ENCODE results near the gene AGPAT3. TPM values are rescaled to one million over a fixed set of nuclear protein-coding genes. Genes with fewer than 3 reads are reported as not detected.

Gene AGPAT3
- total RNA-seq, 1 donor from 2014 or later: 50.5 TPM

DNA sequence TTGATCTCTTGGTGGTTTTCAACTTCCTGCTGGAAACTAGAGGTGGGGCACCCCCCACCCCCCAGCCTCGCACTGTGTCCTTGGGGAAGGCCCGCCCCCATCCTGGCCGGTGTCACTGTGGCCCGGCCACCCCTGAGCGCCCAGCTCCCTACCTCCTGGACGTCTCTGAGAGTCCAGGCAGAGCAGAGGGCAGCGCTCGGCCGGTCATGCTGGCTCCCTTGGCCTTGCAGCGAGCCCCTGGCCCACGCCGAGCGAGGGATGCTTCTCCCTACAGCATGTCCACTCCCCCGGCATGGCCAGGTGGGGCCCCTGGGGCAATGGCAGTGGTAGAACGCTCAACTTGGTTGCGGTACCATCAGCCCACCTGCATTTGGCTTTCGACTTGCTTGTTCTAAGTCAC is 118.4 kb downstream of the AGPAT3 start:
- H3K27ac Mint-ChIP-seq: no peak overlapping the region
- H3K36me3 Mint-ChIP-seq (ENCODE audit: insufficient read depth): peaks cover 6% of the 10 kb centered on the region
- H3K4me1 Mint-ChIP-seq (ENCODE audit: low read depth): no peaks in the 10 kb centered on the region
- H3K4me3 Mint-ChIP-seq (ENCODE audit: low read depth): no peak overlapping the region
- no peaks in the 10 kb centered on the region for H3K9me3 Mint-ChIP-seq (ENCODE audit: low read depth)
- no peak for DNase-seq (ENCODE audit: low spot score, unreplicated experiment)
- H3K27me3 Mint-ChIP-seq: no peaks in the 10 kb centered on the region
- TF ChIP-seq, protein P1, sequence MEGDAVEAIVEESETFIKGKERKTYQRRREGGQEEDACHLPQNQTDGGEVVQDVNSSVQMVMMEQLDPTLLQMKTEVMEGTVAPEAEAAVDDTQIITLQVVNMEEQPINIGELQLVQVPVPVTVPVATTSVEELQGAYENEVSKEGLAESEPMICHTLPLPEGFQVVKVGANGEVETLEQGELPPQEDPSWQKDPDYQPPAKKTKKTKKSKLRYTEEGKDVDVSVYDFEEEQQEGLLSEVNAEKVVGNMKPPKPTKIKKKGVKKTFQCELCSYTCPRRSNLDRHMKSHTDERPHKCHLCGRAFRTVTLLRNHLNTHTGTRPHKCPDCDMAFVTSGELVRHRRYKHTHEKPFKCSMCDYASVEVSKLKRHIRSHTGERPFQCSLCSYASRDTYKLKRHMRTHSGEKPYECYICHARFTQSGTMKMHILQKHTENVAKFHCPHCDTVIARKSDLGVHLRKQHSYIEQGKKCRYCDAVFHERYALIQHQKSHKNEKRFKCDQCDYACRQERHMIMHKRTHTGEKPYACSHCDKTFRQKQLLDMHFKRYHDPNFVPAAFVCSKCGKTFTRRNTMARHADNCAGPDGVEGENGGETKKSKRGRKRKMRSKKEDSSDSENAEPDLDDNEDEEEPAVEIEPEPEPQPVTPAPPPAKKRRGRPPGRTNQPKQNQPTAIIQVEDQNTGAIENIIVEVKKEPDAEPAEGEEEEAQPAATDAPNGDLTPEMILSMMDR (IDR thresholded peaks at IDR 0.05; ENCODE audit: unreplicated experiment): no peak

GRCh38 chr21:43983860-43984420 is 118.9 kb downstream of the AGPAT3 start:
- H3K27ac Mint-ChIP-seq: no peak overlapping the region
- H3K4me3 Mint-ChIP-seq (ENCODE audit: low read depth): no peak overlapping the region
- peaks cover 6% of the 10 kb centered on the region for H3K36me3 Mint-ChIP-seq (ENCODE audit: insufficient read depth)
- no peaks in the 10 kb centered on the region for H3K27me3 Mint-ChIP-seq
- no peaks in the 10 kb centered on the region for H3K4me1 Mint-ChIP-seq (ENCODE audit: low read depth)
- TF ChIP-seq, protein P1 (IDR thresholded peaks at IDR 0.05; ENCODE audit: unreplicated experiment): no peak
- no peak for DNase-seq (ENCODE audit: low spot score, unreplicated experiment)
- no peaks in the 10 kb centered on the region for H3K9me3 Mint-ChIP-seq (ENCODE audit: low read depth)

DNA sequence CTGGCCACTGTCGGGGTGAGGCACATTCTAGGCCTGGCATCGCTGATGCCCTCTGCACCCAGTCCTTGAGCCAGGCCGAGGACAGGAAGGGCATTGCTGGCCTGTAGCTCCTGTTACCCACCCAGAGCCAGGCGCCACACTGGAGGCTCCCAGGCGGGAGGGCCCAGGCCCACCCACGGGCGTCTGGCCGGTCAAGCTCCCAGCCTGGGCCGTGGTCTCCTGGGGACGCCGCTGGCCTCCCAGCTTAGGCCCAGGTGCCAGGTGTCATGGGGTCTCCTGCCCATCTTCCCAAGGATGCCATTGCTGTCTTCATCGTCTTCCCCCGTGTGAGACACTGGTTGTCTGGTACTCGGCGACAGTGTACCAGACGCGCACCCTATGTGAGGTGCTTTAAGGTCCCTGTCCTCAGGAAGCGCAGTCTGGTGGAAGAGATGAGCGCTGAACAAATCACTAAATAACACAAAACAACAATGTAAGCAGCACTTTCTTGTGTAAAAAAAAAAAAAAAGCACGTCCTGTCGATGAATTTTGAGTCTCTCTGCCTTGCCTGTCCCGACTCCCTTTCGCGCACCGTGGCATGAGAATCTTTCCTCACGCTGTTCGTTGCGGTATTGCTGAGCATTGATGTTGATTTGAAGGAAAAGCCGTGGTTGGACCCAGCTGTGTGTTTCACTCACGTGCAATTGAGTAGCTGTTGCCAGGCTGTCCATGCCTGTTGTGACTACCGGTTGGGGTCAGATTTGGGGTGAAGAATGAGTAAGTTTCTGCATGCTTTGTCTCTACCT is 120.1 kb downstream of the AGPAT3 start:
- Mint-ChIP-seq H3K4me3 (ENCODE audit: low read depth) (no peak overlapping the region), H3K27ac (no peak overlapping the region), H3K4me1 (ENCODE audit: low read depth) (no peaks in the 10 kb centered on the region), H3K9me3 (ENCODE audit: low read depth) (no peaks in the 10 kb centered on the region), H3K36me3 (ENCODE audit: insufficient read depth) (peaks cover 6% of the 10 kb centered on the region), H3K27me3 (no peaks in the 10 kb centered on the region)
- no peak for DNase-seq (ENCODE audit: low spot score, unreplicated experiment)
- TF ChIP-seq, protein P1 (IDR thresholded peaks at IDR 0.05; ENCODE audit: unreplicated experiment): no peak

- Mint-ChIP-seq H3K4me3 (ENCODE audit: low read depth) (no peak overlapping the region), H3K27ac (no peak overlapping the region), H3K4me1 (ENCODE audit: low read depth) (no peaks in the 10 kb centered on the region), H3K36me3 (ENCODE audit: insufficient read depth) (peaks cover 6% of the 10 kb centered on the region), H3K27me3 (no peaks in the 10 kb centered on the region), H3K9me3 (ENCODE audit: low read depth) (no peaks in the 10 kb centered on the region)
- TF ChIP-seq, protein P1 (IDR thresholded peaks at IDR 0.05; ENCODE audit: unreplicated experiment): no peak
- DNase-seq (ENCODE audit: low spot score, unreplicated experiment): no peak
These were observed 120.7 kb downstream of the AGPAT3 start for GRCh38 chr21:43985690-43986251.

DNA sequence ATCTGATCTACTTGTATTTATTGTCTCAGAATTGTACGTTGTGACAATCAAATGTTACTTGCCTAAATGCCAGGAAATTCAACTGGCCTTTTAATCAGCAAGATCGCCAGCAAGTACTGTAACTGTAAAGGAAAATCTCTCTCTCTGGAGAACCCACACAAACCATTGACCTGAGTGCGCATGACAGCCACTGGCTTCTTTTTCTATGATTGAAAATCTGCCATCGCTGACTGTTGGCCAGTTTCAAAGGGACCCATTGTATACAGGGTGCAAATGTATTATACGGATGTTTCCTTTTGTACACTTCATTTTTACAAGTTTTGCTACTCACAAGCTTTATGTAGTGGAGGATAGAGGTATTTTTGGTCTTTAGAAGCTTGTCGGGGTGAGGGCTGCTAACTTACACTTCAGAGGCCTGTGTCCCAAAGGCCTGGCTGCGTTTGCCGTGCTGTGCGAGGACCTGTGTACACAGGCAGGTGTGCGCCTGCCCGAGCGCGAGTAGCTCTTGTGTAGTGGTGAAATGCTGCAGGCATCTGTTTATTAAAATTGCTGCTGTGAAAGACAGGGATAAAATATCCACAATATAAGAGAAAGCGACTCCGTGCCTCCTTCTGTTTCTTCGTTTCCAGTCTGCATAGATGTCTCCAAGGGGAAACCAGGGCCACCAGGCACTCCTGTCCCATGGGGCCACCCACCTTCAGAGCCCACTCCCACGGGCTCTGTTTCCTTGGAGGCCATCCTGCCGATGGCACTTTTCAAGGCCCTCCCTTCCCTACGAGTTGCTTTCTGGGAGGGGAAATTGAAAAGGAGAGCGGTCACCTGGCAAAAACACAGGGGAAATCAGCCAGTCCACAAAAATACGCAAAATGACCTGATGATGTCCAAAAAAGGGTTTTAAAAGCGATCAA is 121.8 kb downstream of the AGPAT3 start:
- Mint-ChIP-seq H3K27ac (no peak overlapping the region), H3K27me3 (no peaks in the 10 kb centered on the region), H3K4me3 (ENCODE audit: low read depth) (no peak overlapping the region), H3K4me1 (ENCODE audit: low read depth) (no peaks in the 10 kb centered on the region), H3K9me3 (ENCODE audit: low read depth) (no peaks in the 10 kb centered on the region), H3K36me3 (ENCODE audit: insufficient read depth) (peaks cover 6% of the 10 kb centered on the region)
- TF ChIP-seq, protein P1 (IDR thresholded peaks at IDR 0.05; ENCODE audit: unreplicated experiment): no peak
- no peak for DNase-seq (ENCODE audit: low spot score, unreplicated experiment)
